Measurements from ENCODE around the gene GPR137.
A peak's percentile ranks its signal among the peaks of the same experiment; 100 is the strongest.
"Not testable (repeated sequence)": the region's sequence is repeated elsewhere in the genome, so short reads cannot be mapped to it uniquely, and the experiment has no call there.

Gene GPR137

DNA sequence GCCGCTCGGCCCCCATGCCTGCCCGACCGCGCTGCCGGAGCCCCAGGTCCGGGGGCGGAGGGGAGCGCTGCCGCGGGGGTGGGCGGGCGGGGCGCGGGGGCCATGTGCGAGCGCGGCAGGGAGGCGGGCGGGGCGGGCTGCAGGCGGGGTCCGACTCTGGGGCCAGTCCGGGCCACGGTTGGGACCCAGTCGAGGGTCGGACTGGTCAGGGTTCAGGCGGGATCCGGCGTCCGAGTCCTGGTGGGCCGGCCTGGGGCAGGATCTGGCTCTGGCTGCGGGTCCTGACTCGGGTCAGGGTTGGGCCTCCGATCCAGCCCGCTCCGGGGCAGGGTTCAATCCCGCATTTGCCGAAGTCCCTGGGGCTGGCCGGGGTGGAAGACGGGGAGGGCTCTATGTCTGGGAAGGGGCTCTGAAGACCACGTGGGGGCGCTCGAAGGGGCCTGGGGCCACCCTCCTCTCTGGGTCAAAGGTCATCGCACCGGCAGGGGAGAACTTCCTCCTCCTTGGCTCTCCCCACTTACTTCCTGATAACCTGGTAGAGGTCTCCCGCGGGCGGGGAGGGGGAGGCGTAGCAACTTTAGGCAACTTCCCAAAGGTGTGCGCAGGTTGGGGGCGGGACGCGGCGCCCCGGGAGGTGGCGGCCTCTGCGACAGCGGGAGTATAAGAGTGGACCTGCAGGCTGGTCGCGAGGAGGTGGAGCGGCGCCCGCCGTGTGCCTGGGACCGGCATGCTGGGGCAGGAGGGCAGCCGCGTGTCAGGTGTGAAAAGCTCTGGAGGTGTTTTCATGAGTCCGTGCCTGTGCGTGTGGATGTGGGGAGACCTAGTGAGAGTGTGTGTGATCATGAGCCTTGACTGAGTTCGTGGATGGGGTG is 20.3 kb downstream of the GPR137 start:
- Histone ChIP-seq H3K4me3 (ENCODE audit: low read length) (peak overlapping the region; percentile 87), H3K27me3 (ENCODE audit: control insufficient read depth, insufficient read depth, low read length) (peaks cover 1% of the 10 kb centered on the region), H3K36me3 (ENCODE audit: control insufficient read depth, insufficient read depth, low read length) (no peaks in the 10 kb centered on the region), H3K4me1 (ENCODE audit: control insufficient read depth, insufficient read depth, low read length) (peaks cover 25% of the 10 kb centered on the region), H3K9me3 (ENCODE audit: control insufficient read depth, low read length) (no peaks in the 10 kb centered on the region), H3K9ac (ENCODE audit: low read length) (peak overlapping the region; percentile 70)

GRCh38 chr11:64306563-64306875 is 20.9 kb downstream of the GPR137 start:
- Histone ChIP-seq H3K9ac (ENCODE audit: low read length) (peak overlapping the region; percentile 70), H3K36me3 (ENCODE audit: control insufficient read depth, insufficient read depth, low read length) (no peaks in the 10 kb centered on the region), H3K9me3 (ENCODE audit: control insufficient read depth, low read length) (no peaks in the 10 kb centered on the region), H3K27me3 (ENCODE audit: control insufficient read depth, insufficient read depth, low read length) (no peaks in the 10 kb centered on the region), H3K4me3 (ENCODE audit: low read length) (peak overlapping the region; percentile 87), H3K4me1 (ENCODE audit: control insufficient read depth, insufficient read depth, low read length) (peaks cover 25% of the 10 kb centered on the region)

DNA sequence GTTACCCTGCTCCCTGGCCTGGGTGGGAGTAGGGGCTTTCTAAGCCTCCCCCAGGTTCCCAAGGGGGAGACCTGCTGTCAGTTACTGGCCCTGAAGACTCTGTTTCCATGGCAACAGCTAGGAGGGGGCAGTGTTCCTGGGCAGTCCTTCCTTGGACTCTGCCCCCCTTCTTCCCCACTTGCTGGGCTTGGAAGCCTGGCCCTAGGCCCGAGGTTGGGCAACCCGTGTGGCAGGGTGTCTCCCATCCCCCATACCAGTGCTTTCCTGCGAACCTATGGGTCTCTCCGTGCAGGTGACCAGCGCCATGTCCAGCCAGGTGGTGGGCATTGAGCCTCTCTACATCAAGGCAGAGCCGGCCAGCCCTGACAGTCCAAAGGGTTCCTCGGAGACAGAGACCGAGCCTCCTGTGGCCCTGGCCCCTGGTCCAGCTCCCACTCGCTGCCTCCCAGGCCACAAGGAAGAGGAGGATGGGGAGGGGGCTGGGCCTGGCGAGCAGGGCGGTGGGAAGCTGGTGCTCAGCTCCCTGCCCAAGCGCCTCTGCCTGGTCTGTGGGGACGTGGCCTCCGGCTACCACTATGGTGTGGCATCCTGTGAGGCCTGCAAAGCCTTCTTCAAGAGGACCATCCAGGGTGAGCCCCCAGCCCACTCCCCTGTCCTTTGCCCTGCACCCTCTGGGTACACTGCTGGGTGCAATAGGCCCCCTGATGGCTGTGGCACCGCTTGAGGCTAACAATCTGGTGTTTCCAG is 21.4 kb downstream of the GPR137 start:
- Histone ChIP-seq H3K9ac (ENCODE audit: low read length) (peak overlapping the region; percentile 70), H3K4me1 (ENCODE audit: control insufficient read depth, insufficient read depth, low read length) (peaks cover 25% of the 10 kb centered on the region), H3K36me3 (ENCODE audit: control insufficient read depth, insufficient read depth, low read length) (no peaks in the 10 kb centered on the region), H3K27me3 (ENCODE audit: control insufficient read depth, insufficient read depth, low read length) (no peaks in the 10 kb centered on the region), H3K4me3 (ENCODE audit: low read length) (peak overlapping the region; percentile 87), H3K9me3 (ENCODE audit: control insufficient read depth, low read length) (no peaks in the 10 kb centered on the region)

DNA sequence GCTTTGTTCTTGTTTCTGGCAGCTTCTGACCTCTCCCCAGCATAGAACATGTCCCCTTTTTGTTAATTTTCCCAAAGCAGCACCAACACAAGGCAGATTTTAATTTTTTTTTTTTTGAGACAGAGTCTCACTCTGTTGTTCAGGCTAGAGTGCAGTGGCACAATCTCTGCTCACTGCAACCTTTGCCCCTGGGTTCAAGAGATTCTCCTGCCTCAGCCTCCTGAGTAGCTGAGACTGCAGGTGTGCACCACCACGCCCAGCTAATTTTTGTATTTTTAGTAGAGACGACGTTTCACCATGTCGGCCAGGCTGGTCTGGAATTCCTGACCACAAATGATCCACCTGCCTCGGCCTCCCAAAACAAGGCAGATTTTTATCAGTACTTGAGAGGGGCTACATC is 22.1 kb downstream of the GPR137 start:
- not testable (repeated sequence) for H3K36me3 ChIP-seq (ENCODE audit: control insufficient read depth, insufficient read depth, low read length); H3K4me3 ChIP-seq (ENCODE audit: low read length); H3K9ac ChIP-seq (ENCODE audit: low read length); H3K27me3 ChIP-seq (ENCODE audit: control insufficient read depth, insufficient read depth, low read length); H3K9me3 ChIP-seq (ENCODE audit: control insufficient read depth, low read length)
- H3K4me1 ChIP-seq (ENCODE audit: control insufficient read depth, insufficient read depth, low read length): peaks cover 25% of the 10 kb centered on the region

- Histone ChIP-seq H3K4me3 (ENCODE audit: low read length) (no peak overlapping the region), H3K9me3 (ENCODE audit: control insufficient read depth, low read length) (no peaks in the 10 kb centered on the region), H3K9ac (ENCODE audit: low read length) (no peak overlapping the region), H3K4me1 (ENCODE audit: control insufficient read depth, insufficient read depth, low read length) (peaks cover 7% of the 10 kb centered on the region), H3K27me3 (ENCODE audit: control insufficient read depth, insufficient read depth, low read length) (no peaks in the 10 kb centered on the region), H3K36me3 (ENCODE audit: control insufficient read depth, insufficient read depth, low read length) (peaks cover 14% of the 10 kb centered on the region)
Observed at GRCh38 chr11:64312947-64313346, 27.3 kb downstream of the GPR137 start.

GRCh38 chr11:64313491-64314145 is 28.0 kb downstream of the GPR137 start:
- Histone ChIP-seq H3K27me3 (ENCODE audit: control insufficient read depth, insufficient read depth, low read length) (no peaks in the 10 kb centered on the region), H3K36me3 (ENCODE audit: control insufficient read depth, insufficient read depth, low read length) (peaks cover 14% of the 10 kb centered on the region), H3K9me3 (ENCODE audit: control insufficient read depth, low read length) (no peaks in the 10 kb centered on the region), H3K4me1 (ENCODE audit: control insufficient read depth, insufficient read depth, low read length) (peaks cover 7% of the 10 kb centered on the region), H3K4me3 (ENCODE audit: low read length) (no peak overlapping the region), H3K9ac (ENCODE audit: low read length) (no peak overlapping the region)

DNA sequence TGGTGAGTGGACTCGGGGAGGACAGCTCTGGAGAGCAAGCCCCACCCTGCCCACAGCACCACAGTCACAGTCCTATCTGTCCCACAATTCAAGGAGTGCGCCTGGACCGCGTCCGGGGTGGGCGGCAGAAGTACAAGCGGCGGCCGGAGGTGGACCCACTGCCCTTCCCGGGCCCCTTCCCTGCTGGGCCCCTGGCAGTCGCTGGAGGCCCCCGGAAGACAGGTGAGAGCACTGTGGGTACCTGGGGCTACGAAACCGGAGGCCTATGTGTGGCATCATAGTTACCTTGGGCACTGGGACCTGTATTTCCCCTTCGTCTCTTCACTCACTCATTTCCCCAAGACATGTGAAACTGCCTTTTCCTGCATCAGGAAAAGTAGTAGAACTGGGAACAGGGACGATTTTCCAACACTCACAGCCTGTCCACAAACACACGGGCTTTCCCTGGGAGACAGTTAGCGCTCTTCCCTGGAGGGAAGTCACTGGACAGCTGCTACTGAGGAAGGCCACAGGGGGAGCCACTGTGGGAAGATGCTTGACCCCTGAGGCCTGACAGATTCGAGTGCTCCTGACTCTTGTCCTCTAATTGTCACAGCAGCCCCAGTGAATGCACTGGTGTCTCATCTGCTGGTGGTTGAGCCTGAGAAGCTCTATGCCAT is 28.6 kb downstream of the GPR137 start:
- Histone ChIP-seq H3K9ac (ENCODE audit: low read length) (no peak overlapping the region), H3K4me1 (ENCODE audit: control insufficient read depth, insufficient read depth, low read length) (peaks cover 13% of the 10 kb centered on the region), H3K27me3 (ENCODE audit: control insufficient read depth, insufficient read depth, low read length) (no peaks in the 10 kb centered on the region), H3K36me3 (ENCODE audit: control insufficient read depth, insufficient read depth, low read length) (peaks cover 14% of the 10 kb centered on the region), H3K9me3 (ENCODE audit: control insufficient read depth, low read length) (no peaks in the 10 kb centered on the region), H3K4me3 (ENCODE audit: low read length) (no peak overlapping the region)

GRCh38 chr11:64314805-64315561 is 29.3 kb downstream of the GPR137 start:
- no peaks in the 10 kb centered on the region for H3K27me3 ChIP-seq (ENCODE audit: control insufficient read depth, insufficient read depth, low read length)
- no peaks in the 10 kb centered on the region for H3K9me3 ChIP-seq (ENCODE audit: control insufficient read depth, low read length)
- H3K36me3 ChIP-seq (ENCODE audit: control insufficient read depth, insufficient read depth, low read length): peaks cover 14% of the 10 kb centered on the region
- peaks cover 19% of the 10 kb centered on the region for H3K4me1 ChIP-seq (ENCODE audit: control insufficient read depth, insufficient read depth, low read length)
- H3K9ac ChIP-seq (ENCODE audit: low read length): no peak overlapping the region
- no peak overlapping the region for H3K4me3 ChIP-seq (ENCODE audit: low read length)

DNA sequence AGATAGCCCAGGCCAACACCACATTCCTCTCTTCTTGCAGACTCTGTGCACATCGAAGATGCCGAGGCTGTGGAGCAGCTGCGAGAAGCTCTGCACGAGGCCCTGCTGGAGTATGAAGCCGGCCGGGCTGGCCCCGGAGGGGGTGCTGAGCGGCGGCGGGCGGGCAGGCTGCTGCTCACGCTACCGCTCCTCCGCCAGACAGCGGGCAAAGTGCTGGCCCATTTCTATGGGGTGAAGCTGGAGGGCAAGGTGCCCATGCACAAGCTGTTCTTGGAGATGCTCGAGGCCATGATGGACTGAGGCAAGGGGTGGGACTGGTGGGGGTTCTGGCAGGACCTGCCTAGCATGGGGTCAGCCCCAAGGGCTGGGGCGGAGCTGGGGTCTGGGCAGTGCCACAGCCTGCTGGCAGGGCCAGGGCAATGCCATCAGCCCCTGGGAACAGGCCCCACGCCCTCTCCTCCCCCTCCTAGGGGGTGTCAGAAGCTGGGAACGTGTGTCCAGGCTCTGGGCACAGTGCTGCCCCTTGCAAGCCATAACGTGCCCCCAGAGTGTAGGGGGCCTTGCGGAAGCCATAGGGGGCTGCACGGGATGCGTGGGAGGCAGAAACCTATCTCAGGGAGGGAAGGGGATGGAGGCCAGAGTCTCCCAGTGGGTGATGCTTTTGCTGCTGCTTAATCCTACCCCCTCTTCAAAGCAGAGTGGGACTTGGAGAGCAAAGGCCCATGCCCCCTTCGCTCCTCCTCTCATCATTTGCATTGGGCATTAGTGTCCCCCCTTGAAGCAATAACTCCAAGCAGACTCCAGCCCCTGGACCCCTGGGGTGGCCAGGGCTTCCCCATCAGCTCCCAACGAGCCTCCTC is 30.2 kb downstream of the GPR137 start:
- Histone ChIP-seq H3K36me3 (ENCODE audit: control insufficient read depth, insufficient read depth, low read length) (peaks cover 14% of the 10 kb centered on the region), H3K4me1 (ENCODE audit: control insufficient read depth, insufficient read depth, low read length) (peaks cover 26% of the 10 kb centered on the region)
- H3K27me3 ChIP-seq (ENCODE audit: control insufficient read depth, insufficient read depth, low read length); H3K4me3 ChIP-seq (ENCODE audit: low read length); H3K9ac ChIP-seq (ENCODE audit: low read length); H3K9me3 ChIP-seq (ENCODE audit: control insufficient read depth, low read length): not testable (repeated sequence)

GRCh38 chr11:64316672-64317324 is 31.1 kb downstream of the GPR137 start:
- Histone ChIP-seq H3K9me3 (ENCODE audit: control insufficient read depth, low read length) (no peaks in the 10 kb centered on the region), H3K4me1 (ENCODE audit: control insufficient read depth, insufficient read depth, low read length) (peaks cover 35% of the 10 kb centered on the region), H3K4me3 (ENCODE audit: low read length) (peak overlapping the region; percentile 75), H3K27me3 (ENCODE audit: control insufficient read depth, insufficient read depth, low read length) (no peaks in the 10 kb centered on the region), H3K9ac (ENCODE audit: low read length) (peak overlapping the region; percentile 86), H3K36me3 (ENCODE audit: control insufficient read depth, insufficient read depth, low read length) (peaks cover 14% of the 10 kb centered on the region)
